ENCODE results near the gene NUDT6. TPM values are rescaled to one million over a fixed set of nuclear protein-coding genes. Genes with fewer than 3 reads are reported as not detected.

The NUDT6 gene
- total RNA-seq, 1 experiment from 2014 or later, result 11.3 TPM

Other genes with a start within 250 kb of the NUDT6 start
- 3.3 and 5.2 TPM in 2 replicates for gene BBS12, start 189.9 kb downstream of the NUDT6 start, total RNA-seq (2014; rRNA removed; shearing (Covaris generic))
- gene FGF2, start 95.8 kb downstream of the NUDT6 start, total RNA-seq (2014; rRNA removed; shearing (Covaris generic)), result 188 and 216 TPM in 2 replicates

All from A172 (cell line).